Fibroblast of pulmonary artery (primary cell): ENCODE data around the gene OR14A16.

ENCODE experiments used
- DNase-seq: peaks from one replicate; pipeline ENCODE4 v3.0.0-alpha.2; 2010; ENCODE audit warnings: low read depth
- H3K4me3 ChIP-seq: replicated peaks from 2 replicates; pipeline ENCODE4 v1.5.1; 2011; ENCODE audit warnings: low read depth, mild to moderate bottlenecking, control low read depth, low read length, moderate library complexity
- CTCF ChIP-seq: IDR thresholded peaks from 2 replicates; pipeline ENCODE4 v1.5.1; 2011; ENCODE audit warnings: mild to moderate bottlenecking, control low read depth, low read length, inconsistent platforms; ENCODE audit errors: missing control alignments

Gene OR14A16

GRCh38 chr1:247841796-247842195 is 17.9 kb upstream of the OR14A16 start, which contains the start of gene OR11L1:
Gene OR11L1, minus strand, starts transcription at chr1:247841896. Its CDS starts 0 bp downstream, at chr1:247841896.
- no peak within 1 kb of the TSS for H3K4me3 ChIP-seq
- no peak for DNase-seq
- TF ChIP-seq CTCF: no peak

- DNase-seq: no peak
- no peak for TF ChIP-seq CTCF
- H3K4me3 ChIP-seq: no peak overlapping the region
Measured at GRCh38 chr1:247840818-247841217, 16.9 kb upstream of the OR14A16 start.

- no peak for DNase-seq
- no peak for TF ChIP-seq CTCF
- H3K4me3 ChIP-seq: no peak overlapping the region
Measured at GRCh38 chr1:247833601-247834000, 9.7 kb upstream of the OR14A16 start.

GRCh38 chr1:247829656-247830055 is 5.7 kb upstream of the OR14A16 start:
- TF ChIP-seq CTCF: no peak
- DNase-seq: no peak
- H3K4me3 ChIP-seq: no peak overlapping the region

- H3K4me3 ChIP-seq: no peak overlapping the region
- TF ChIP-seq CTCF: no peak
- no peak for DNase-seq
Measured at GRCh38 chr1:247825362-247825761, 1.4 kb upstream of the OR14A16 start.

- no peak for TF ChIP-seq CTCF
- DNase-seq: no peak
- H3K4me3 ChIP-seq: no peak overlapping the region
Measured at GRCh38 chr1:247822060-247822459, 1.9 kb downstream of the OR14A16 start.

GRCh38 chr1:247812637-247813036 is 11.3 kb downstream of the OR14A16 start:
- H3K4me3 ChIP-seq: no peak overlapping the region
- DNase-seq: no peak
- TF ChIP-seq CTCF: no peak
